HTERT RPE-1 (cell line): ENCODE measurements around the gene CA12.

Experiments
- in situ Hi-C: fragments of 300-500 bp; cut with MboI; formaldehyde crosslinking; loops from 4 replicates; pipeline ENCODE4 v1.14.3; 2020; ENCODE audit warnings: low sequenced_read_pairs

CA12 gene

GRCh38 chr15:63277038-63277892, 104.4 kb downstream of the CA12 start, which contains the start of gene APH1B:
Gene APH1B (plus strand): TSS chr15:63277605. CDS start chr15:63277624, 19 bp downstream.
- in situ Hi-C loops: no loop called here

GRCh38 chr15:63276342-63277037, 105.2 kb downstream of the CA12 start:
- in situ Hi-C loops: no loop called here

- in situ Hi-C loops: no loop called here
Measured at GRCh38 chr15:63274427-63274826, 107.2 kb downstream of the CA12 start.
